A549 (cell line): ENCODE data around the gene OVOL1. TPM values are rescaled to one million over a fixed set of nuclear protein-coding genes. Genes with fewer than 3 reads are reported as not detected.

Source experiments
- ATAC-seq, 2 experiments: fragments of 200-7000 bp in 1 of 2; fragments of >200 bp in 1 of 2; cut with Nextera tagmentation in 1 of 2; cut with Tn5 transposase in 1 of 2; 3 replicates each; pipeline versions ENCODE4 v1.8.0 to v1.9.1; 2018 to 2020; ENCODE audit warnings: mild to moderate bottlenecking in 1 of 2, moderate library complexity in 1 of 2
- CTCF ChIA-PET: fragments of 300-600 bp; sonication (Branson Sonifier 250); formaldehyde crosslinking; extraction: SDS; loops from one replicate; lab custom pipeline; 2021; ENCODE audit warnings: antibody characterized with exemption, inconsistent platforms; lab: Yijun Ruan, JAX
- POLR2A ChIA-PET: fragments of 350-600 bp; formaldehyde crosslinking; extraction: SDS; loops from one replicate; lab custom pipeline; 2021; ENCODE audit warnings: antibody characterized with exemption, inconsistent platforms; lab: Yijun Ruan, JAX
- DNase-seq, 2 experiments: peaks; one replicate each; pipeline versions ENCODE4 v3.0.0 to v3.0.0-alpha.2; 2011 to 2016; ENCODE audit warnings: low read depth in 1 of 2, low spot score in 1 of 2
- FAIRE-seq: peaks from 2 replicates; lab custom pipeline; 2011; peaks lifted over from hg19 to GRCh38; lab: Jason Lieb, UNC
- H3K27ac ChIP-seq, 2 experiments: fragments of >200 bp; sonication (Bioruptor Twin); formaldehyde crosslinking; 3 replicates each; pipeline ENCODE4 v1.5.1; 2016 to 2017
- H3K4me1 ChIP-seq: fragments of >200 bp; sonication (Bioruptor Twin); formaldehyde crosslinking; 3 replicates; pipeline ENCODE4 v1.6.1; 2016
- H3K4me2 ChIP-seq: fragments of >200 bp; sonication (Bioruptor Twin); formaldehyde crosslinking; 3 replicates; pipeline ENCODE4 v1.6.1; 2016
- H3K4me3 ChIP-seq: fragments of >200 bp; sonication (Bioruptor Twin); formaldehyde crosslinking; 3 replicates; pipeline ENCODE4 v1.5.1; 2016
- H3K9me3 ChIP-seq: fragments of >200 bp; sonication (Bioruptor Twin); formaldehyde crosslinking; 3 replicates; pipeline ENCODE4 v1.6.1; 2016
- BHLHE40 ChIP-seq: IDR thresholded peaks from 2 replicates; pipeline ENCODE4 v1.6.1; 2012; ENCODE audit warnings: low read depth, low read length, inconsistent platforms
- CBX2 ChIP-seq: fragments of 200-600 bp; sonication (generic); IDR thresholded peaks from 2 replicates; pipeline ENCODE4 v1.6.1; 2016; ENCODE audit warnings: low read depth, mild to moderate bottlenecking, borderline replicate concordance
- CHD4 ChIP-seq: fragments of 200-600 bp; sonication (generic); IDR thresholded peaks from 2 replicates; pipeline ENCODE4 v1.6.1; 2016; ENCODE audit warnings: antibody characterized with exemption, mild to moderate bottlenecking, borderline replicate concordance
- EHF ChIP-seq: fragments of 250-450 bp; sonication (Bioruptor Pico); IDR thresholded peaks from 2 replicates; pipeline ENCODE4 v1.5.0; 2020; ENCODE audit warnings: mild to moderate bottlenecking
- EHMT2 ChIP-seq: fragments of 200-600 bp; sonication (generic); IDR thresholded peaks from 2 replicates; pipeline ENCODE4 v1.6.1; 2016; ENCODE audit warnings: antibody characterized with exemption, low read depth, mild to moderate bottlenecking, moderate library complexity
- EP300 ChIP-seq, 2 experiments: fragments of >200 bp; sonication (Bioruptor Twin); formaldehyde crosslinking; IDR thresholded peaks; 2 replicates in 1 of 2; 3 replicates in 1 of 2; pipeline ENCODE4 v1.6.1; 2016 to 2017
- ESRRA ChIP-seq: fragments of 150-350 bp; IDR thresholded peaks from 2 replicates; pipeline ENCODE4 v1.6.1; 2014; ENCODE audit warnings: mild to moderate bottlenecking, low read length, borderline replicate concordance
- FOXS1 ChIP-seq: fragments of 250-450 bp; sonication (Bioruptor Pico); IDR thresholded peaks from 2 replicates; pipeline ENCODE4 v1.5.0; 2020; ENCODE audit warnings: mild to moderate bottlenecking, moderate library complexity
- HOXA7 ChIP-seq: fragments of 250-450 bp; sonication (Bioruptor Pico); IDR thresholded peaks from 2 replicates; pipeline ENCODE4 v1.5.0; 2020; ENCODE audit warnings: mild to moderate bottlenecking, moderate library complexity
- HOXB13 ChIP-seq: fragments of 250-450 bp; sonication (Bioruptor Pico); IDR thresholded peaks from 2 replicates; pipeline ENCODE4 v1.5.0; 2020; ENCODE audit warnings: low read depth, mild to moderate bottlenecking, moderate library complexity
- HOXB5 ChIP-seq: fragments of 250-450 bp; sonication (Bioruptor Pico); IDR thresholded peaks from 2 replicates; pipeline ENCODE4 v1.5.0; 2020; ENCODE audit warnings: mild to moderate bottlenecking, moderate library complexity
- KDM5A ChIP-seq: fragments of 200-600 bp; sonication (generic); IDR thresholded peaks from 2 replicates; pipeline ENCODE4 v1.6.1; 2016; ENCODE audit warnings: antibody characterized with exemption, mild to moderate bottlenecking
- MAZ ChIP-seq: fragments of 150-350 bp; IDR thresholded peaks from 2 replicates; pipeline ENCODE4 v1.6.1; 2014; ENCODE audit warnings: antibody characterized with exemption, low read depth, low read length, borderline replicate concordance
- MYC ChIP-seq: IDR thresholded peaks from 2 replicates; pipeline ENCODE4 v1.6.1; 2012; ENCODE audit warnings: mild to moderate bottlenecking, inconsistent platforms, low read length, improper control_type of control experiment, borderline replicate concordance
- NFE2L2 ChIP-seq: fragments of 150-350 bp; conservative IDR thresholded peaks from 2 replicates; pipeline ENCODE4 v1.6.1; 2014; ENCODE audit warnings: low read length
- NPAS2 ChIP-seq: fragments of 250-450 bp; sonication (Bioruptor Pico); IDR thresholded peaks from 2 replicates; pipeline ENCODE4 v1.8.0; 2022; ENCODE audit warnings: mild to moderate bottlenecking, moderate library complexity, borderline replicate concordance
- NR3C1 ChIP-seq: fragments of >200 bp; sonication (Bioruptor Twin); formaldehyde crosslinking; IDR thresholded peaks from 3 replicates; pipeline ENCODE4 v1.6.1; 2017
- RARB ChIP-seq: fragments of 250-450 bp; sonication (Bioruptor Pico); IDR thresholded peaks from 2 replicates; pipeline ENCODE4 v1.8.0; 2021; ENCODE audit warnings: mild to moderate bottlenecking, moderate library complexity
- ZC3H11A ChIP-seq: fragments of 450-650 bp; IDR thresholded peaks from 2 replicates; pipeline ENCODE4 v1.6.1; 2014; ENCODE audit warnings: antibody characterized with exemption, mild to moderate bottlenecking
- ZSCAN20 ChIP-seq: fragments of 250-450 bp; sonication (Bioruptor Pico); IDR thresholded peaks from 2 replicates; pipeline ENCODE4 v1.8.0; 2022; ENCODE audit warnings: mild to moderate bottlenecking, moderate library complexity
- WGBS: methylation state at CpG from one replicate; pipeline ENCODE4 v1.1.6; 2017; ENCODE audit errors: missing lambda C conversion rate; 5-methylcytosine and 5-hydroxymethylcytosine counted together
- polyA plus RNA-seq, 4 experiments: library from polyadenylated mRNA; depleted of rRNA in 3 of 4; stranded (reverse); fragments of >200 nt; fragmentation: RNase III in 1 of 4; extraction: RNeasy Plus Mini Kit Qiagen cat#74134 plus additional on column Dnase treatment in 1 of 4; gene quantifications; 2 replicates in 3 of 4; 3 replicates in 1 of 4; pipeline ENCODE4 v1.2.3, GENCODE V29; 2011 to 2017
- TF ChIP-seq, protein P1 (sequence below): IDR thresholded peaks from 2 replicates; pipeline ENCODE4 v1.6.1; 2012
- TF ChIP-seq, protein P2 (sequence below): fragments of >200 bp; sonication (Bioruptor Twin); formaldehyde crosslinking; IDR thresholded peaks from 3 replicates; pipeline ENCODE4 v1.5.1; 2016
- TF ChIP-seq, protein P3 (sequence below): fragments of 150-350 bp; IDR thresholded peaks from 2 replicates; pipeline ENCODE4 v1.6.1; 2014; ENCODE audit warnings: low read depth, mild to moderate bottlenecking, low read length

OVOL1 gene
- polyA plus RNA-seq, 2 of the 4 experiments (the other 2 are of a cell fraction) = not detected

DNA sequence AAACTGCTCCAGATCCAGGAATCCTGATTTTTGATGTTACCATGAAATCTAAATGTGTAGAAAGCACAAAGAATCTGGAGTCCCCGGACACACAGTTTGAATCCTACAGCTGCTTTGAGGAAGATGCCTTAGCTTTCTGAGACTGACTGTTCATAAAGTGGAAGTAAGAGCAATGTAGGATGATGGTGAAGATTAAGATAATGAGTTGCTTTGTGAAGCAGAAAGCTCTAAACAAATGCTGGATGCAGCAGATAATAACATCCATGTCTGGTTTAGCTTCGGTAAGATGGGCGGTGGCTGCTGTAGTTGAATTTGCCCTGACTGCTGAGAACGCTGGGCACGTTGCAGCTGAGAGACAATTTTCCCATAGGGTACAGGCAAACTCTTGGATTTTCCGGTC lies 20.1 kb downstream of the OVOL1 start (continued):
- TF ChIP-seq, protein P1, sequence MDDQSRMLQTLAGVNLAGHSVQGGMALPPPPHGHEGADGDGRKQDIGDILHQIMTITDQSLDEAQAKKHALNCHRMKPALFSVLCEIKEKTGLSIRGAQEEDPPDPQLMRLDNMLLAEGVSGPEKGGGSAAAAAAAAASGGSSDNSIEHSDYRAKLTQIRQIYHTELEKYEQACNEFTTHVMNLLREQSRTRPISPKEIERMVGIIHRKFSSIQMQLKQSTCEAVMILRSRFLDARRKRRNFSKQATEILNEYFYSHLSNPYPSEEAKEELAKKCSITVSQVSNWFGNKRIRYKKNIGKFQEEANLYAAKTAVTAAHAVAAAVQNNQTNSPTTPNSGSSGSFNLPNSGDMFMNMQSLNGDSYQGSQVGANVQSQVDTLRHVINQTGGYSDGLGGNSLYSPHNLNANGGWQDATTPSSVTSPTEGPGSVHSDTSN = no peak
- no peak for TF ChIP-seq ZC3H11A
- no peak for TF ChIP-seq HOXB13 (CRISPR knock-in tag)
- TF ChIP-seq HOXA7 = no peak
- no peak for TF ChIP-seq EP300 (IDR thresholded peaks at IDR 0.05)
- TF ChIP-seq CHD4 = no peak
- TF ChIP-seq HOXB5 (CRISPR knock-in tag) = no peak
- TF ChIP-seq, all 56 proteins: peak for 0

DNA sequence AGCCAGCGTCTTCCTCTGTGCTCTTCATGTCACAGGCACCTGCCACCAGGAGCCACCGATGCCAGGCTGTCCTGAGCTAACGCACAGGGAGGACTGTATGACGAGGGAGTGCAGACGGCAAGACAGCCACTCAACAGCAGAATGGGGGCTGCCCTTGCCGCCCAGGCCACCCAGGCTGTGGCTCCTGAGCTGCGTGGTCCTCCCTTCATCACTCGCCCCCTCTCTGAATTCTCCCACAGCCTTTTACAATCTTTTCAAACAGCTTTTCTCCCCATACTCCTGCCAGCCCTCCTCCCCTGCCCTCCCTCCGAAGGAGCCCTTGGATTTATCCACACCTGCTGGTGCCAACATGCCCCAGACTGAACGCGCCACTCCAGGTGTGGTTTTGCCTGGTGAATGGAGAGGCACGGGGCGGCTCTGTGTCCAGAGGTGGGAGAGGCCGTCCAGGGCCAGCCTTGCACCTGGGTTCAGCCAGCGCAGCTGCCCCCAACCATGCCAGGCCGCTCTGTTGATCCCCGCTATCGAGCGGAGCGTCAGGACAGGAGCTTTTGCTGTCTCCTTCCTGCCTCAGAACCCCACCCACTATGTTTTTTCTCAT lies 22.0 kb downstream of the OVOL1 start:
- no peak; a peak in 1 of 6 replicates for ATAC-seq
- H3K4me1 ChIP-seq = no peaks in the 10 kb centered on the region
- CTCF ChIA-PET = interaction anchor here (0.8 to 4.2 kb wide), 9 partner anchors 9 to 184 kb away, joined by 3 to 29 read pairs (median 4); partner anchors contain the start of genes AP5B1 and KAT5
- no peak overlapping the region for H3K4me2 ChIP-seq
- no peak for TF ChIP-seq ZSCAN20
- TF ChIP-seq ESRRA = no peak
- TF ChIP-seq MYC = no peak
- no peak for TF ChIP-seq EHF
- TF ChIP-seq, protein P2, sequence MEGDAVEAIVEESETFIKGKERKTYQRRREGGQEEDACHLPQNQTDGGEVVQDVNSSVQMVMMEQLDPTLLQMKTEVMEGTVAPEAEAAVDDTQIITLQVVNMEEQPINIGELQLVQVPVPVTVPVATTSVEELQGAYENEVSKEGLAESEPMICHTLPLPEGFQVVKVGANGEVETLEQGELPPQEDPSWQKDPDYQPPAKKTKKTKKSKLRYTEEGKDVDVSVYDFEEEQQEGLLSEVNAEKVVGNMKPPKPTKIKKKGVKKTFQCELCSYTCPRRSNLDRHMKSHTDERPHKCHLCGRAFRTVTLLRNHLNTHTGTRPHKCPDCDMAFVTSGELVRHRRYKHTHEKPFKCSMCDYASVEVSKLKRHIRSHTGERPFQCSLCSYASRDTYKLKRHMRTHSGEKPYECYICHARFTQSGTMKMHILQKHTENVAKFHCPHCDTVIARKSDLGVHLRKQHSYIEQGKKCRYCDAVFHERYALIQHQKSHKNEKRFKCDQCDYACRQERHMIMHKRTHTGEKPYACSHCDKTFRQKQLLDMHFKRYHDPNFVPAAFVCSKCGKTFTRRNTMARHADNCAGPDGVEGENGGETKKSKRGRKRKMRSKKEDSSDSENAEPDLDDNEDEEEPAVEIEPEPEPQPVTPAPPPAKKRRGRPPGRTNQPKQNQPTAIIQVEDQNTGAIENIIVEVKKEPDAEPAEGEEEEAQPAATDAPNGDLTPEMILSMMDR = no peak
- TF ChIP-seq, protein P1 = no peak
- no peak for TF ChIP-seq CHD4
- no peak for TF ChIP-seq HOXB13 (CRISPR knock-in tag)
- no peak for TF ChIP-seq BHLHE40
- no peak for TF ChIP-seq KDM5A
- no peak for TF ChIP-seq NFE2L2
- no peak for TF ChIP-seq EHMT2
- no peak for TF ChIP-seq RARB (CRISPR knock-in tag)
- TF ChIP-seq MAZ = no peak
- TF ChIP-seq, protein P3, sequence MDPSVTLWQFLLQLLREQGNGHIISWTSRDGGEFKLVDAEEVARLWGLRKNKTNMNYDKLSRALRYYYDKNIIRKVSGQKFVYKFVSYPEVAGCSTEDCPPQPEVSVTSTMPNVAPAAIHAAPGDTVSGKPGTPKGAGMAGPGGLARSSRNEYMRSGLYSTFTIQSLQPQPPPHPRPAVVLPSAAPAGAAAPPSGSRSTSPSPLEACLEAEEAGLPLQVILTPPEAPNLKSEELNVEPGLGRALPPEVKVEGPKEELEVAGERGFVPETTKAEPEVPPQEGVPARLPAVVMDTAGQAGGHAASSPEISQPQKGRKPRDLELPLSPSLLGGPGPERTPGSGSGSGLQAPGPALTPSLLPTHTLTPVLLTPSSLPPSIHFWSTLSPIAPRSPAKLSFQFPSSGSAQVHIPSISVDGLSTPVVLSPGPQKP = no peak
- POLR2A ChIA-PET = interaction anchor here (0.5 kb wide), 1 partner anchor 174 kb away, joined by 5 read pairs; no protein-coding TSS in a partner anchor
- no peak for DNase-seq
- FAIRE-seq = no peak
- H3K4me3 ChIP-seq = no peak overlapping the region
- 58% methylated on average over 20 of the region's 20 CpGs for WGBS
- H3K9me3 ChIP-seq = no peaks in the 10 kb centered on the region
- H3K27ac ChIP-seq = no peak overlapping the region

DNA sequence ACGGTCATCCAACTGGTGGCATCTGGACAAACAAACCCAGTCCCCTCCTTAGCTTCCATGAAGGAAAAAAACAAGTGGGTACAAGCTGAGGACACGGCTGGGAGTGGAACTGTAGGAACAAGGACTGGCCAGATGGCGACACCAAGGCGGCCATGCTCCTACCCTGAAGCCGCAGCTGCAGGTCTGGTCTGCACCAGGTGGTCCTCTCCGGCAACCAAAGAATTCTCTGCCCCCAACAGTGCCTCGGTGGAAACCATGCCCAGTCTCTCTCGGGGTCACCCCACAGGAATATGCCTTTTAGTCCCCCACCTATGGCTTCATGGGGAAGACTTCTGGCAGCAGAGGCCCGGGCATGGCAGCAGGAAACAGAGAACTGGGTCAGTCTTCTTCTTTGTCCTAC lies 22.6 kb downstream of the OVOL1 start:
- ATAC-seq = peak in 1 of 2 experiments; percentile 28; a peak in 2 of 6 replicates
- ChIA-PET POLR2A (interaction anchor here (0.7 kb wide), 1 partner anchor 89 kb away, joined by 3 read pairs; no protein-coding TSS in a partner anchor), CTCF (interaction anchor here (0.8 to 4.2 kb wide), 7 partner anchors 9 to 184 kb away, joined by 3 to 29 read pairs (median 6); partner anchors contain the start of genes AP5B1 and KAT5)
- H3K9me3 ChIP-seq = no peaks in the 10 kb centered on the region
- H3K4me1 ChIP-seq = no peaks in the 10 kb centered on the region
- H3K27ac ChIP-seq = no peak overlapping the region
- no peak for TF ChIP-seq NFE2L2
- TF ChIP-seq NR3C1 = no peak
- TF ChIP-seq CBX2 = no peak
- no peak for TF ChIP-seq ZSCAN20
- TF ChIP-seq NPAS2 (CRISPR knock-in tag) = no peak
- no peak for TF ChIP-seq FOXS1 (CRISPR knock-in tag)
- TF ChIP-seq, protein P1 = no peak
- TF ChIP-seq MYC = no peak
- no peak for FAIRE-seq
- whole genome bisulfite sequencing = 57% methylated on average over 9 of the region's 9 CpGs
- H3K4me2 ChIP-seq = no peak overlapping the region
- H3K4me3 ChIP-seq = no peak overlapping the region
- DNase-seq = no peak
